ENCODE data around the gene OBSCN.

Gene OBSCN

GRCh38 chr1:228282329-228283042 lies 74.6 kb downstream of the OBSCN start:
- TF ChIP-seq CTCF (conservative IDR thresholded peaks at IDR 0.05) = no peak
- H3K27ac ChIP-seq = no peak overlapping the region

GRCh38 chr1:228283043-228283371 lies 75.2 kb downstream of the OBSCN start:
- H3K27ac ChIP-seq = no peak overlapping the region
- no peak for TF ChIP-seq CTCF (conservative IDR thresholded peaks at IDR 0.05)

GRCh38 chr1:228283476-228284147 lies 75.8 kb downstream of the OBSCN start:
- TF ChIP-seq CTCF (conservative IDR thresholded peaks at IDR 0.05) = no peak

GRCh38 chr1:228284148-228284495 lies 76.3 kb downstream of the OBSCN start:
- H3K27ac ChIP-seq = no peak overlapping the region
- TF ChIP-seq CTCF (conservative IDR thresholded peaks at IDR 0.05) = no peak

More at GRCh38 chr1:228283476-228284147, 75.8 kb downstream of the OBSCN start:
- no peak overlapping the region for H3K27ac ChIP-seq

GRCh38 chr1:228284521-228284920 lies 76.7 kb downstream of the OBSCN start:
- H3K27ac ChIP-seq = no peak overlapping the region

GRCh38 chr1:228285661-228286504 lies 78.0 kb downstream of the OBSCN start:
- no peak for TF ChIP-seq CTCF (conservative IDR thresholded peaks at IDR 0.05)
- no peak overlapping the region for H3K27ac ChIP-seq

More at GRCh38 chr1:228284521-228284920, 76.7 kb downstream of the OBSCN start:
- TF ChIP-seq CTCF (conservative IDR thresholded peaks at IDR 0.05) = no peak

Measured in VCaP (cell line).